ENCODE measurements around the gene TPI1.

The TPI1 gene

GRCh38 chr12:6830286-6830890, 36.9 kb upstream of the TPI1 start:
- FAIRE-seq (no peak), DNase-seq (ENCODE audit: insufficient read length) (no peak)

GRCh38 chr12:6830999-6831398, 36.3 kb upstream of the TPI1 start:
- TF ChIP-seq POLR2AphosphoS5 (IDR thresholded peaks at IDR 0.05; ENCODE audit: low read depth, low read length) = no peak
- TF ChIP-seq POLR2A (IDR thresholded peaks at IDR 0.05; ENCODE audit: low read depth, low read length) = no peak
- TF ChIP-seq TAF1 (IDR thresholded peaks at IDR 0.05; ENCODE audit: borderline replicate concordance, low read depth, low read length) = no peak
- no peak for DNase-seq (ENCODE audit: insufficient read length)
- FAIRE-seq = no peak

More at GRCh38 chr12:6830286-6830890, 36.9 kb upstream of the TPI1 start:
- no peak for TF ChIP-seq TAF1 (IDR thresholded peaks at IDR 0.05; ENCODE audit: borderline replicate concordance, low read depth, low read length)
- no peak for TF ChIP-seq POLR2A (IDR thresholded peaks at IDR 0.05; ENCODE audit: low read depth, low read length)
- no peak for TF ChIP-seq POLR2AphosphoS5 (IDR thresholded peaks at IDR 0.05; ENCODE audit: low read depth, low read length)

- DNase-seq (ENCODE audit: insufficient read length) (no peak), FAIRE-seq (no peak)
- TF ChIP-seq TAF1 (IDR thresholded peaks at IDR 0.05; ENCODE audit: borderline replicate concordance, low read depth, low read length) (no peak), POLR2AphosphoS5 (IDR thresholded peaks at IDR 0.05; ENCODE audit: low read depth, low read length) (no peak), POLR2A (IDR thresholded peaks at IDR 0.05; ENCODE audit: low read depth, low read length) (no peak)
These were observed 35.8 kb upstream of the TPI1 start for GRCh38 chr12:6831450-6831995.

GRCh38 chr12:6832125-6832524, 35.2 kb upstream of the TPI1 start:
- DNase-seq (ENCODE audit: insufficient read length) (no peak), FAIRE-seq (no peak)
- no peak for TF ChIP-seq POLR2A (IDR thresholded peaks at IDR 0.05; ENCODE audit: low read depth, low read length)
- no peak for TF ChIP-seq POLR2AphosphoS5 (IDR thresholded peaks at IDR 0.05; ENCODE audit: low read depth, low read length)
- no peak for TF ChIP-seq TAF1 (IDR thresholded peaks at IDR 0.05; ENCODE audit: borderline replicate concordance, low read depth, low read length)

- TF ChIP-seq POLR2A (IDR thresholded peaks at IDR 0.05; ENCODE audit: low read depth, low read length) (no peak), TAF1 (IDR thresholded peaks at IDR 0.05; ENCODE audit: borderline replicate concordance, low read depth, low read length) (no peak), POLR2AphosphoS5 (IDR thresholded peaks at IDR 0.05; ENCODE audit: low read depth, low read length) (no peak)
- DNase-seq (ENCODE audit: insufficient read length) (no peak), FAIRE-seq (no peak)
These were observed 34.0 kb upstream of the TPI1 start for GRCh38 chr12:6833189-6833890.

- FAIRE-seq = no peak
- no peak for DNase-seq (ENCODE audit: insufficient read length)
- TF ChIP-seq POLR2AphosphoS5 (IDR thresholded peaks at IDR 0.05; ENCODE audit: low read depth, low read length) = no peak
These were observed 33.1 kb upstream of the TPI1 start for GRCh38 chr12:6834254-6834653.

GRCh38 chr12:6834873-6835272, 32.5 kb upstream of the TPI1 start:
- no peak for DNase-seq (ENCODE audit: insufficient read length)
- TF ChIP-seq POLR2A (IDR thresholded peaks at IDR 0.05; ENCODE audit: low read depth, low read length) (no peak), TAF1 (IDR thresholded peaks at IDR 0.05; ENCODE audit: borderline replicate concordance, low read depth, low read length) (no peak), POLR2AphosphoS5 (IDR thresholded peaks at IDR 0.05; ENCODE audit: low read depth, low read length) (no peak)
- no peak for FAIRE-seq

- TF ChIP-seq POLR2A (IDR thresholded peaks at IDR 0.05; ENCODE audit: low read depth, low read length) (no peak), TAF1 (IDR thresholded peaks at IDR 0.05; ENCODE audit: borderline replicate concordance, low read depth, low read length) (no peak), POLR2AphosphoS5 (IDR thresholded peaks at IDR 0.05; ENCODE audit: low read depth, low read length) (no peak)
- no peak for FAIRE-seq
These were observed 30.5 kb upstream of the TPI1 start for GRCh38 chr12:6836851-6837250.

GRCh38 chr12:6837370-6838060, 29.8 kb upstream of the TPI1 start:
- DNase-seq (ENCODE audit: insufficient read length) = no peak
- FAIRE-seq = no peak
- TF ChIP-seq POLR2A (IDR thresholded peaks at IDR 0.05; ENCODE audit: low read depth, low read length) (no peak), POLR2AphosphoS5 (IDR thresholded peaks at IDR 0.05; ENCODE audit: low read depth, low read length) (no peak), TAF1 (IDR thresholded peaks at IDR 0.05; ENCODE audit: borderline replicate concordance, low read depth, low read length) (no peak)

More at GRCh38 chr12:6836851-6837250, 30.5 kb upstream of the TPI1 start:
- no peak for DNase-seq (ENCODE audit: insufficient read length)

- FAIRE-seq = no peak
- no peak for DNase-seq (ENCODE audit: insufficient read length)
- TF ChIP-seq POLR2A (IDR thresholded peaks at IDR 0.05; ENCODE audit: low read depth, low read length) (no peak), TAF1 (IDR thresholded peaks at IDR 0.05; ENCODE audit: borderline replicate concordance, low read depth, low read length) (no peak), POLR2AphosphoS5 (IDR thresholded peaks at IDR 0.05; ENCODE audit: low read depth, low read length) (no peak)
These were observed 28.5 kb upstream of the TPI1 start for GRCh38 chr12:6838854-6839253.

- DNase-seq (ENCODE audit: insufficient read length) = peak; percentile 74
- peak; percentile 90 for FAIRE-seq
- TF ChIP-seq POLR2A (IDR thresholded peaks at IDR 0.05; ENCODE audit: low read depth, low read length) (no peak), POLR2AphosphoS5 (IDR thresholded peaks at IDR 0.05; ENCODE audit: low read depth, low read length) (no peak), TAF1 (IDR thresholded peaks at IDR 0.05; ENCODE audit: borderline replicate concordance, low read depth, low read length) (no peak)
These were observed 27.7 kb upstream of the TPI1 start for GRCh38 chr12:6839482-6840201.
